ENCODE results near the gene ANTXR1. TPM values are rescaled to one million over a fixed set of nuclear protein-coding genes. Genes with fewer than 3 reads are reported as not detected.

Gene ANTXR1
- total RNA-seq, 1 experiment from 2014 or later, result 181 TPM

DNA sequence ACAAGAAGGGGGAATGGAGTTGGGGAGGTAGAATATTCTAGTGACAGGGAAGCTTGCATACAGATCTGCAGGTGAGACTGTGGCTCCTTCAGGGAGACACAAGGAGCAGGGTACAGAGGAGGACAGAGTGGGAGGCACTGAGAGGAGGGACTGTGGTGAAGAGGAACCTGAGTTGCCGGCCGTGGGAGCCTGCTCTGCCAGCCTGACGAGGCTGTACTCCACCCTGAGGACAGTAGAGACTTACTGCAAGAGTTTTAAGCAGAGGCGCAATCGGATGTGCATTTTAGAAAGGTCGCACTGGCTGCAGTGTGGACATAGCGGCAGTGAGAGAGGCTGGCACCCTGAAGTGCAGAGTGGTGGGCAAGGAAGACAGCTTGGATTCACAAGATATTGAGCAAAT lies 188.3 kb downstream of the ANTXR1 start:
- POLR2A ChIA-PET (ENCODE audit: low non-redundant PET), result no interaction called here
- TF ChIP-seq EZH2 (IDR thresholded peaks at IDR 0.05; ENCODE audit: borderline replicate concordance, low read depth, low read length, poor library complexity, severe bottlenecking), result no peak
- no peak for TF ChIP-seq CTCF (conservative IDR thresholded peaks at IDR 0.05; ENCODE audit: low read depth, low read length)

GRCh38 chr2:69202327-69202726 lies 189.3 kb downstream of the ANTXR1 start:
- CTCF ChIA-PET, result no interaction called here
- no peaks in the 10 kb centered on the region for H3K27me3 ChIP-seq (replicated peaks; ENCODE audit: insufficient read depth, low read depth, low read length, poor library complexity)
- H3K36me3 ChIP-seq (ENCODE audit: insufficient read depth, low read length, poor library complexity, severe bottlenecking), result peaks cover 24% of the 10 kb centered on the region
- H3K27ac ChIP-seq (ENCODE audit: low read depth, low read length, poor library complexity, severe bottlenecking), result no peak overlapping the region
- H3K9me3 ChIP-seq (ENCODE audit: low read depth, low read length, poor library complexity, severe bottlenecking), result no peaks in the 10 kb centered on the region
- no peak for DNase-seq (ENCODE audit: low spot score)
- TF ChIP-seq CTCF (conservative IDR thresholded peaks at IDR 0.05; ENCODE audit: low read depth, low read length), result no peak
- no peak for TF ChIP-seq EZH2 (IDR thresholded peaks at IDR 0.05; ENCODE audit: borderline replicate concordance, low read depth, low read length, poor library complexity, severe bottlenecking)
- intact Hi-C loops (cut with micrococcal nuclease; ENCODE audit: unreplicated experiment), result no loop called here
- POLR2A ChIA-PET (ENCODE audit: low non-redundant PET), result no interaction called here
- no TSS peak for BruUV-seq (replicated peaks)
- H3K4me3 ChIP-seq (ENCODE audit: low read depth, low read length, poor library complexity, severe bottlenecking), result no peak overlapping the region
- H3K4me1 ChIP-seq (ENCODE audit: insufficient read depth, low read length, poor library complexity, severe bottlenecking), result no peaks in the 10 kb centered on the region

More for the DNA sequence above, 188.3 kb downstream of the ANTXR1 start:
- H3K36me3 ChIP-seq (ENCODE audit: insufficient read depth, low read length, poor library complexity, severe bottlenecking), result peaks cover 28% of the 10 kb centered on the region
- BruUV-seq (replicated peaks), result no TSS peak
- no peak overlapping the region for H3K27ac ChIP-seq (ENCODE audit: low read depth, low read length, poor library complexity, severe bottlenecking)
- H3K9me3 ChIP-seq (ENCODE audit: low read depth, low read length, poor library complexity, severe bottlenecking), result no peaks in the 10 kb centered on the region
- H3K4me3 ChIP-seq (ENCODE audit: low read depth, low read length, poor library complexity, severe bottlenecking), result no peak overlapping the region
- H3K27me3 ChIP-seq (replicated peaks; ENCODE audit: insufficient read depth, low read depth, low read length, poor library complexity), result no peaks in the 10 kb centered on the region
- no peak for DNase-seq (ENCODE audit: low spot score)
- intact Hi-C loops (cut with micrococcal nuclease; ENCODE audit: unreplicated experiment), result no loop called here
- no peaks in the 10 kb centered on the region for H3K4me1 ChIP-seq (ENCODE audit: insufficient read depth, low read length, poor library complexity, severe bottlenecking)
- CTCF ChIA-PET, result no interaction called here

DNA sequence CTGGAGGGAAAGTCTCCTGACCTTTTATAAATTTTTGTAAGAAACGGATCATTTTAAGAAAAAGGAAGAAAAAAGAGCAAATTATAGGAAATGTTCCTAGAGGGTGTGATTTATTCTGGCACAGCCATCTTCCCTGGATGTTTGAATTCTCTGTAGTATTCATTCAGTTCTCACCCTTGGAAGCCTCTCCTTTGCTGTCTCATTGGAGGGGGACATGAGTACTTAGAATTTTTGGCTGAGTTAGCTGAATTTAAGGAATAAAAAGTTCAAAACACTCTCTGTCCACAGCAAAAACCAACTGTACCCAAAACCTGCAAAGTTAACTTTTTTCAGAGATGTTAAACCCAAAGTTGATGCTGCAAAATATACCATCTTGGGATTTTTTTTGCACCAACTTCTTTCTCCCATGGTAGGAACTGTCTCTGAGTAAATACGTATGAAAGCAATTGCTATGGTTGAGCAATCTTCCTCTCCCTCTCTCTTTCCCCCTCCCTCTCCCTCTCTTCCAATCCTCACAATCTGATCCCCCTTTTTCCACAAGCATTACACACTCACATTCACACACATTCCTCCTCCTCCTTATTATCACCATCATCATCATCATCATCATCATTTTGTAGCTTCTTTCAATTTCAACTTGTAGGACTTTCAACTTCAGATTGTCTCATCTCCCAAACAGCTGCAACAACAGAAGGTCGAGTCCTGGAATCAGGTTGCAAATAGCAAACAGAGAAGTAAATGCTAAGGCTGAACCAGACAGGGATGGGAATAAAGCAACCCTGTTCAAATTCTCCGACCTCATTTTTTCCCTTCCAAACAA lies 190.4 kb downstream of the ANTXR1 start:
- POLR2A ChIA-PET (ENCODE audit: low non-redundant PET), result no interaction called here
- intact Hi-C loops (cut with micrococcal nuclease; ENCODE audit: unreplicated experiment), result no loop called here

More for the DNA sequence above, 190.4 kb downstream of the ANTXR1 start:
- no peak overlapping the region for H3K27ac ChIP-seq (ENCODE audit: low read depth, low read length, poor library complexity, severe bottlenecking)
- no peaks in the 10 kb centered on the region for H3K4me1 ChIP-seq (ENCODE audit: insufficient read depth, low read length, poor library complexity, severe bottlenecking)
- no peak overlapping the region for H3K4me3 ChIP-seq (ENCODE audit: low read depth, low read length, poor library complexity, severe bottlenecking)
- no TSS peak for BruUV-seq (replicated peaks)
- H3K9me3 ChIP-seq (ENCODE audit: low read depth, low read length, poor library complexity, severe bottlenecking), result no peaks in the 10 kb centered on the region
- no peaks in the 10 kb centered on the region for H3K27me3 ChIP-seq (replicated peaks; ENCODE audit: insufficient read depth, low read depth, low read length, poor library complexity)
- no peak for DNase-seq (ENCODE audit: low spot score)
- TF ChIP-seq EZH2 (IDR thresholded peaks at IDR 0.05; ENCODE audit: borderline replicate concordance, low read depth, low read length, poor library complexity, severe bottlenecking) (no peak), CTCF (conservative IDR thresholded peaks at IDR 0.05; ENCODE audit: low read depth, low read length) (no peak)
- H3K36me3 ChIP-seq (ENCODE audit: insufficient read depth, low read length, poor library complexity, severe bottlenecking), result peaks cover 14% of the 10 kb centered on the region
- CTCF ChIA-PET, result no interaction called here

All from A673 (cell line).